OCI-LY1 (cell line): Measurements from ENCODE around the gene CDYL2.

Experiments
- H2AFZ ChIP-seq: fragments of 200-600 bp; sonication (generic), shearing (Covaris generic); 2 replicates; pipeline ENCODE4 v1.6.0; 2014; ENCODE audit warnings: antibody characterized with exemption, mild to moderate bottlenecking, low read length
- H3F3A ChIP-seq: fragments of 200-600 bp; sonication (generic), shearing (Covaris generic); 2 replicates; pipeline ENCODE4 v1.6.0; 2014; ENCODE audit warnings: mild to moderate bottlenecking, antibody characterized with exemption, low read length, moderate library complexity; ENCODE audit not compliant: insufficient read depth
- H3K27ac ChIP-seq: fragments of 200-600 bp; sonication (generic); 2 replicates; pipeline ENCODE4 v1.5.1; 2014; ENCODE audit warnings: low read length, mixed run types, mild to moderate bottlenecking, low read depth; ENCODE audit not compliant: poor library complexity, severe bottlenecking
- H3K27me3 ChIP-seq: fragments of 200-600 bp; sonication (generic); 2 replicates; pipeline ENCODE4 v1.6.0; 2014; ENCODE audit warnings: antibody characterized with exemption, mild to moderate bottlenecking, low read length, moderate library complexity; ENCODE audit not compliant: insufficient read depth
- H3K36me3 ChIP-seq: fragments of 200-600 bp; sonication (generic); 2 replicates; pipeline ENCODE4 v1.6.1; 2014; ENCODE audit warnings: mild to moderate bottlenecking, antibody characterized with exemption, low read length, moderate library complexity, mixed read lengths; ENCODE audit not compliant: insufficient read depth
- H3K4me1 ChIP-seq: fragments of 200-600 bp; sonication (generic); 2 replicates; pipeline ENCODE4 v1.5.1; 2014; ENCODE audit warnings: mild to moderate bottlenecking, low read length, moderate library complexity; ENCODE audit not compliant: insufficient read depth, severe bottlenecking
- H3K4me2 ChIP-seq: fragments of 200-600 bp; sonication (generic), shearing (Covaris generic); 2 replicates; pipeline ENCODE4 v1.6.1; 2014; ENCODE audit warnings: low read length
- H3K4me3 ChIP-seq: fragments of 200-600 bp; sonication (generic); 2 replicates; pipeline ENCODE4 v1.5.1; 2014; ENCODE audit warnings: low read length, low read depth, mild to moderate bottlenecking, mixed read lengths; ENCODE audit not compliant: poor library complexity, severe bottlenecking
- H3K79me2 ChIP-seq: fragments of 200-600 bp; shearing (Covaris generic); 2 replicates; pipeline ENCODE4 v1.6.1; 2016; ENCODE audit warnings: mixed run types, low read length, mixed read lengths; ENCODE audit not compliant: insufficient read depth
- H3K9ac ChIP-seq: fragments of 200-600 bp; sonication (generic), shearing (Covaris generic); 2 replicates; pipeline ENCODE4 v1.6.1; 2014; ENCODE audit warnings: mild to moderate bottlenecking, low read length, mixed read lengths
- H3K9me2 ChIP-seq: fragments of 200-600 bp; sonication (generic), shearing (Covaris generic); 2 replicates; pipeline ENCODE4 v1.6.1; 2014; ENCODE audit warnings: low read depth, mild to moderate bottlenecking, low read length, mixed read lengths
- H3K9me3 ChIP-seq: fragments of 200-600 bp; shearing (Covaris generic); 2 replicates; pipeline ENCODE4 v1.6.1; 2014; ENCODE audit warnings: low read length, mixed read lengths
- H4K20me1 ChIP-seq: fragments of 200-600 bp; sonication (generic), shearing (Covaris generic); 2 replicates; pipeline ENCODE4 v1.6.0; 2016; ENCODE audit warnings: mild to moderate bottlenecking, low read length; ENCODE audit not compliant: insufficient read depth
- EZH2 ChIP-seq: fragments of 200-600 bp; sonication (generic), shearing (Covaris generic); IDR thresholded peaks from 2 replicates; pipeline ENCODE4 v1.8.0; 2017; ENCODE audit warnings: borderline replicate concordance, mixed run types, mild to moderate bottlenecking, antibody characterized with exemption, low read length, moderate library complexity, mixed read lengths
- TF ChIP-seq, protein P1 (sequence below): fragments of 200-600 bp; sonication (generic), shearing (Covaris generic); IDR thresholded peaks from 2 replicates; pipeline ENCODE4 v1.5.1; 2017; ENCODE audit warnings: mild to moderate bottlenecking, antibody characterized with exemption, low read length, moderate library complexity, mixed read lengths

CDYL2 gene

DNA sequence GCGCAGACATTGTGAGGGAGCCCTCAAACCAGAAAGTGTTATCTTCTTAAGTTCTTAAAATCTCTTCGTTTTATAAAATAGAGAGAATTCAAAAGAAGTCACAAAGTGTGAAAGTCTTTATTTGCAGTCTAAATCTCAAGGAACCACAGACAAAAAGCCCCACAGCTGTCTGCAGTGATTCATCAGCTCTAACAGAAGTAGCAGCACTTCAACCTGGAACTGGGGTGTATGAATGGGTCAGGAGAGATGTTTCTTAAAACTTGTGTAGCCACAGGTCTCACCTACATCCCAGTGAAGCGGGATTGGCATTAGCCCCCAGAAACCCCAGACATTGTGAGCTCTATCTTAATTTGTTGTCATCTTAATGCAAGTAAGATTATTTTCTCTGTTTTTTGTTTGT is 61.1 kb downstream of the CDYL2 start:
- no peaks in the 10 kb centered on the region for H3K4me1 ChIP-seq
- no peak overlapping the region for H3K4me3 ChIP-seq
- no peak overlapping the region for H3K9ac ChIP-seq
- TF ChIP-seq EZH2 = no peak
- no peaks in the 10 kb centered on the region for H3F3A ChIP-seq
- H3K79me2 ChIP-seq = no peaks in the 10 kb centered on the region
- H3K27me3 ChIP-seq = no peaks in the 10 kb centered on the region
- H4K20me1 ChIP-seq = no peaks in the 10 kb centered on the region
- no peak overlapping the region for H2AFZ ChIP-seq
- no peak overlapping the region for H3K27ac ChIP-seq
- H3K4me2 ChIP-seq = no peak overlapping the region
- no peaks in the 10 kb centered on the region for H3K36me3 ChIP-seq
- peaks cover 8% of the 10 kb centered on the region; the same call in 1 of the 2 replicates for H3K9me3 ChIP-seq
- no peaks in the 10 kb centered on the region for H3K9me2 ChIP-seq

DNA sequence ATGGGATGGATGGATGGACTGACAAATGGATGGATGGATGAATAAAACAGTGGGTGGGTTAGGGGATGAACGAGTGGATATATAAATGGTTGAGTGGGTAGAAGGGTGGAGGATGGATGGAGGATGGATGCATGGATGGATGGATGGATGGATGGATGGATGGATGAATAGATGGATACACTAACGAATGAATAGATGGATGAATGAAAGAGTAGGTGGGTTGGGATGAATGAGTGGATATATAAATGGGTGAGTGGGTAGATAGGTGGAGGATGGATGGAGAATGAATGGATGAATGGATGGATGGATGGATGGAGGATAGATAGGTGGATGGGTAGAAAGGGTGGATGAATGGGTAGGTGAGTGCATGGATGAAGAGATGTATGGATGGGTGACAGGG is 62.1 kb downstream of the CDYL2 start:
- no peak overlapping the region for H2AFZ ChIP-seq
- H3K27me3 ChIP-seq = no peaks in the 10 kb centered on the region
- H3K36me3 ChIP-seq = no peaks in the 10 kb centered on the region
- TF ChIP-seq EZH2 = no peak
- TF ChIP-seq, protein P1, sequence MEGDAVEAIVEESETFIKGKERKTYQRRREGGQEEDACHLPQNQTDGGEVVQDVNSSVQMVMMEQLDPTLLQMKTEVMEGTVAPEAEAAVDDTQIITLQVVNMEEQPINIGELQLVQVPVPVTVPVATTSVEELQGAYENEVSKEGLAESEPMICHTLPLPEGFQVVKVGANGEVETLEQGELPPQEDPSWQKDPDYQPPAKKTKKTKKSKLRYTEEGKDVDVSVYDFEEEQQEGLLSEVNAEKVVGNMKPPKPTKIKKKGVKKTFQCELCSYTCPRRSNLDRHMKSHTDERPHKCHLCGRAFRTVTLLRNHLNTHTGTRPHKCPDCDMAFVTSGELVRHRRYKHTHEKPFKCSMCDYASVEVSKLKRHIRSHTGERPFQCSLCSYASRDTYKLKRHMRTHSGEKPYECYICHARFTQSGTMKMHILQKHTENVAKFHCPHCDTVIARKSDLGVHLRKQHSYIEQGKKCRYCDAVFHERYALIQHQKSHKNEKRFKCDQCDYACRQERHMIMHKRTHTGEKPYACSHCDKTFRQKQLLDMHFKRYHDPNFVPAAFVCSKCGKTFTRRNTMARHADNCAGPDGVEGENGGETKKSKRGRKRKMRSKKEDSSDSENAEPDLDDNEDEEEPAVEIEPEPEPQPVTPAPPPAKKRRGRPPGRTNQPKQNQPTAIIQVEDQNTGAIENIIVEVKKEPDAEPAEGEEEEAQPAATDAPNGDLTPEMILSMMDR = no peak
- H3K4me3 ChIP-seq = no peak overlapping the region
- H3F3A ChIP-seq = no peaks in the 10 kb centered on the region
- H3K9me2 ChIP-seq = no peaks in the 10 kb centered on the region
- no peaks in the 10 kb centered on the region for H3K4me1 ChIP-seq
- no peak overlapping the region for H3K4me2 ChIP-seq
- H4K20me1 ChIP-seq = no peaks in the 10 kb centered on the region
- peaks cover 8% of the 10 kb centered on the region; the same call in 1 of the 2 replicates for H3K9me3 ChIP-seq
- H3K27ac ChIP-seq = no peak overlapping the region
- H3K79me2 ChIP-seq = no peaks in the 10 kb centered on the region
- H3K9ac ChIP-seq = no peak overlapping the region

DNA sequence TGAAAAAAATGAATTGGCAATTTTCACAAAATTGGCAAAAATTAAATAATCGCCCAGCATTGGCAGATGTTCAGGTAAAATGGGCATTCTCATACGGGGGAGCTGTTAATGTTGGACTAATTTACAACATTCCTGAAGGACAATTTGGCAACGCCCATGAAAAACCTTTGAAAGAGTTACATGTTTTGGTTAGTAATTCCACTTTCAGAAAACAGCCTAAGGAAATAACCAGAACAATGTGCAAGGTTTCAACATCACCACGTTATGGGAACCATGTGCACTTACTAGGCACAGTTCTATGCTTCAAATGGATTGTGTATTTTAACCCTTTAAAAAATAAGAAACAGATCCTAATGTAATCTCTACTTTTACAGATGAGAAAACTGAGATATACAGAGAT is 62.7 kb downstream of the CDYL2 start:
- Histone ChIP-seq H3K9ac (no peak overlapping the region), H3K4me2 (no peak overlapping the region), H3K9me3 (peaks cover 8% of the 10 kb centered on the region; the same call in 1 of the 2 replicates), H3K27ac (no peak overlapping the region), H3K4me3 (no peak overlapping the region), H3K9me2 (no peaks in the 10 kb centered on the region), H3K36me3 (no peaks in the 10 kb centered on the region), H3K27me3 (no peaks in the 10 kb centered on the region), H3K79me2 (no peaks in the 10 kb centered on the region), H4K20me1 (no peaks in the 10 kb centered on the region), H3F3A (no peaks in the 10 kb centered on the region), H2AFZ (no peak overlapping the region), H3K4me1 (no peaks in the 10 kb centered on the region)
- no peak for TF ChIP-seq EZH2
- TF ChIP-seq, protein P1 = no peak

DNA sequence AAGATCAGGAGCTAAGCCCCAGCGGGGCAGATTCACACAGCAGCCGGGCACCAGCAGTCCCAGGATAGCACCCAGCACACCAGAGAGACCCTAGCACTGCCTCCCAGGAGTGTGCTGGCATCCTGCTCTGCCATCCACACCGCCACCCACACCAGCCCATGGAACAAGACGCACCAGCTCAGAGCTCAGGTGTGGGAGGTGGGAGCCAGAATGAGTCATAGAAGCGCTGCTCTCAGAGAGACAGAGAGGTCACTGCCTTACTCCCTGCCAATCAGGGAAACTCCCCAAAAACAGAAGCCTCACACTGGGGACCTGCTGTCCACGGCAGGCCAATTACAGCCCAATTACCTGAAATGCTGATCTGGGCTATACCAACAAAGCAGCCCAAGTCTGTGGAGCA is 64.9 kb downstream of the CDYL2 start:
- H4K20me1 ChIP-seq = no peaks in the 10 kb centered on the region
- no peaks in the 10 kb centered on the region for H3K79me2 ChIP-seq
- no peaks in the 10 kb centered on the region for H3K4me1 ChIP-seq
- H2AFZ ChIP-seq = no peak overlapping the region
- H3K27ac ChIP-seq = no peak overlapping the region
- H3K4me2 ChIP-seq = no peak overlapping the region
- TF ChIP-seq, protein P1 = no peak
- TF ChIP-seq EZH2 = no peak
- no peak overlapping the region for H3K9ac ChIP-seq
- H3K36me3 ChIP-seq = no peaks in the 10 kb centered on the region
- peaks cover 8% of the 10 kb centered on the region; the same call in 1 of the 2 replicates for H3K9me3 ChIP-seq
- no peaks in the 10 kb centered on the region for H3K27me3 ChIP-seq
- H3K9me2 ChIP-seq = no peaks in the 10 kb centered on the region
- H3K4me3 ChIP-seq = no peak overlapping the region
- H3F3A ChIP-seq = no peaks in the 10 kb centered on the region
